Measurements from ENCODE around the gene NCKAP5L.

NCKAP5L gene

GRCh38 chr12:49750027-49750995 lies 77.9 kb downstream of the NCKAP5L start:
- Histone ChIP-seq H3K27me3 (ENCODE audit: insufficient read depth, low read length) (no peaks in the 10 kb centered on the region), H3K4me3 (ENCODE audit: low read depth, low read length) (no peak overlapping the region), H3K27ac (ENCODE audit: low read depth, low read length) (no peak overlapping the region), H3K14ac (ENCODE audit: low read length) (no peak overlapping the region), H4K91ac (ENCODE audit: low read depth, low read length) (no peak overlapping the region), H4K8ac (ENCODE audit: low read depth, low read length) (no peak overlapping the region), H3K9ac (ENCODE audit: low read length) (no peak overlapping the region), H2BK5ac (ENCODE audit: low read depth, low read length, poor library complexity) (no peak overlapping the region), H3K4ac (ENCODE audit: low read depth, low read length) (peak overlapping the region; percentile 94), H3K18ac (ENCODE audit: low read length) (no peak overlapping the region), H2BK12ac (ENCODE audit: low read length) (no peak overlapping the region), H2AFZ (ENCODE audit: insufficient read depth, low read length, poor library complexity) (no peak overlapping the region), H3K4me2 (ENCODE audit: low read length) (no peak overlapping the region), H2AK5ac (ENCODE audit: low read length) (no peak overlapping the region), H3K9me3 (ENCODE audit: insufficient read depth, low read depth, low read length) (no peaks in the 10 kb centered on the region), H2BK120ac (ENCODE audit: insufficient read depth, low read length, poor library complexity) (no peak overlapping the region), H3K79me2 (ENCODE audit: control insufficient read depth, insufficient read depth, low read length, poor library complexity) (peaks cover 15% of the 10 kb centered on the region), H3K36me3 (ENCODE audit: control insufficient read depth in 1 of 2, insufficient read depth in 2 of 2, low read length in 2 of 2) (peaks cover 14 to 17% of the 10 kb centered on the region in 2 experiments), H3K23ac (ENCODE audit: low read length) (no peak overlapping the region), H3K4me1 (ENCODE audit: control insufficient read depth in 1 of 2, insufficient read depth in 2 of 2, low read length in 2 of 2) (no peaks in the 10 kb centered on the region), H4K12ac (ENCODE audit: low read depth, low read length) (no peak overlapping the region), H3K79me1 (ENCODE audit: low read length) (no peaks in the 10 kb centered on the region)
- WGBS (ENCODE audit: extremely low coverage, insufficient coverage, insufficient read length), result no CpG with 5 or more reads among the region's 8 CpGs
- DNase-seq, result peak in 1 of 2 donors; percentile 33

- no peak overlapping the region for H3K14ac ChIP-seq (ENCODE audit: low read length)
- no CpG with 5 or more reads among the region's 3 CpGs for WGBS (ENCODE audit: extremely low coverage, insufficient coverage, insufficient read length)
- no peak overlapping the region for H2AFZ ChIP-seq (ENCODE audit: insufficient read depth, low read length, poor library complexity)
- H2BK120ac ChIP-seq (ENCODE audit: insufficient read depth, low read length, poor library complexity), result no peak overlapping the region
- no peak overlapping the region for H4K8ac ChIP-seq (ENCODE audit: low read depth, low read length)
- H2BK5ac ChIP-seq (ENCODE audit: low read depth, low read length, poor library complexity), result no peak overlapping the region
- peaks cover 20% of the 10 kb centered on the region for H3K79me2 ChIP-seq (ENCODE audit: control insufficient read depth, insufficient read depth, low read length, poor library complexity)
- H3K79me1 ChIP-seq (ENCODE audit: low read length), result no peaks in the 10 kb centered on the region
- no peak for DNase-seq
- no peaks in the 10 kb centered on the region for H3K9me3 ChIP-seq (ENCODE audit: insufficient read depth, low read depth, low read length)
- no peak overlapping the region for H3K18ac ChIP-seq (ENCODE audit: low read length)
- H2BK12ac ChIP-seq (ENCODE audit: low read length), result no peak overlapping the region
- no peak overlapping the region for H3K4me3 ChIP-seq (ENCODE audit: low read depth, low read length)
- no peak overlapping the region for H2AK5ac ChIP-seq (ENCODE audit: low read length)
- no peak overlapping the region for H3K4me2 ChIP-seq (ENCODE audit: low read length)
- no peak overlapping the region for H4K12ac ChIP-seq (ENCODE audit: low read depth, low read length)
- H3K4ac ChIP-seq (ENCODE audit: low read depth, low read length), result peak overlapping the region; percentile 92
- peaks cover 9 to 10% of the 10 kb centered on the region in 2 experiments for H3K36me3 ChIP-seq (ENCODE audit: control insufficient read depth in 1 of 2, insufficient read depth in 2 of 2, low read length in 2 of 2)
- no peak overlapping the region for H3K27ac ChIP-seq (ENCODE audit: low read depth, low read length)
- no peaks in the 10 kb centered on the region for H3K27me3 ChIP-seq (ENCODE audit: insufficient read depth, low read length)
- no peak overlapping the region for H4K91ac ChIP-seq (ENCODE audit: low read depth, low read length)
- H3K23ac ChIP-seq (ENCODE audit: low read length), result no peak overlapping the region
- peaks cover 2 to 5% of the 10 kb centered on the region in 2 experiments for H3K4me1 ChIP-seq (ENCODE audit: control insufficient read depth in 1 of 2, insufficient read depth in 2 of 2, low read length in 2 of 2)
- H3K9ac ChIP-seq (ENCODE audit: low read length), result no peak overlapping the region
Observed at GRCh38 chr12:49748800-49749199, 79.4 kb downstream of the NCKAP5L start.

- Histone ChIP-seq H2BK5ac (ENCODE audit: low read depth, low read length, poor library complexity) (no peak overlapping the region), H3K4me3 (ENCODE audit: low read depth, low read length) (no peak overlapping the region), H3K4me1 (ENCODE audit: control insufficient read depth in 1 of 2, insufficient read depth in 2 of 2, low read length in 2 of 2) (peaks cover 2 to 5% of the 10 kb centered on the region in 2 experiments), H3K79me2 (ENCODE audit: control insufficient read depth, insufficient read depth, low read length, poor library complexity) (peaks cover 21% of the 10 kb centered on the region), H3K14ac (ENCODE audit: low read length) (no peak overlapping the region), H2AFZ (ENCODE audit: insufficient read depth, low read length, poor library complexity) (no peak overlapping the region), H3K4me2 (ENCODE audit: low read length) (no peak overlapping the region), H3K9me3 (ENCODE audit: insufficient read depth, low read depth, low read length) (no peaks in the 10 kb centered on the region), H2BK120ac (ENCODE audit: insufficient read depth, low read length, poor library complexity) (no peak overlapping the region), H3K36me3 (ENCODE audit: control insufficient read depth in 1 of 2, insufficient read depth in 2 of 2, low read length in 2 of 2) (peaks cover 6 to 9% of the 10 kb centered on the region in 2 experiments), H3K9ac (ENCODE audit: low read length) (no peak overlapping the region), H3K27ac (ENCODE audit: low read depth, low read length) (no peak overlapping the region), H2AK5ac (ENCODE audit: low read length) (no peak overlapping the region), H3K4ac (ENCODE audit: low read depth, low read length) (peak overlapping the region; percentile 22), H3K27me3 (ENCODE audit: insufficient read depth, low read length) (no peaks in the 10 kb centered on the region), H4K12ac (ENCODE audit: low read depth, low read length) (no peak overlapping the region), H3K23ac (ENCODE audit: low read length) (no peak overlapping the region), H3K79me1 (ENCODE audit: low read length) (no peaks in the 10 kb centered on the region), H4K8ac (ENCODE audit: low read depth, low read length) (no peak overlapping the region), H3K18ac (ENCODE audit: low read length) (no peak overlapping the region), H2BK12ac (ENCODE audit: low read length) (no peak overlapping the region), H4K91ac (ENCODE audit: low read depth, low read length) (no peak overlapping the region)
- no CpG with 5 or more reads among the region's 1 CpG for WGBS (ENCODE audit: extremely low coverage, insufficient coverage, insufficient read length)
- DNase-seq, result peak in 1 of 2 donors; percentile 54
Observed at GRCh38 chr12:49748306-49748705, 79.9 kb downstream of the NCKAP5L start.

GRCh38 chr12:49744363-49744885 lies 83.8 kb downstream of the NCKAP5L start:
- no peak overlapping the region for H2BK5ac ChIP-seq (ENCODE audit: low read depth, low read length, poor library complexity)
- H3K18ac ChIP-seq (ENCODE audit: low read length), result no peak overlapping the region
- peak overlapping the region; percentile 27 for H3K4me2 ChIP-seq (ENCODE audit: low read length)
- H3K79me2 ChIP-seq (ENCODE audit: control insufficient read depth, insufficient read depth, low read length, poor library complexity), result peaks cover 28% of the 10 kb centered on the region
- H3K14ac ChIP-seq (ENCODE audit: low read length), result no peak overlapping the region
- no peak overlapping the region for H2AK5ac ChIP-seq (ENCODE audit: low read length)
- H2AFZ ChIP-seq (ENCODE audit: insufficient read depth, low read length, poor library complexity), result no peak overlapping the region
- no peak overlapping the region for H2BK120ac ChIP-seq (ENCODE audit: insufficient read depth, low read length, poor library complexity)
- H3K4me1 ChIP-seq (ENCODE audit: control insufficient read depth in 1 of 2, insufficient read depth in 2 of 2, low read length in 2 of 2), result peaks cover 5 to 10% of the 10 kb centered on the region in 2 experiments
- H3K9ac ChIP-seq (ENCODE audit: low read length), result no peak overlapping the region
- WGBS (ENCODE audit: extremely low coverage, insufficient coverage, insufficient read length), result no CpG with 5 or more reads among the region's 3 CpGs
- no peaks in the 10 kb centered on the region for H3K9me3 ChIP-seq (ENCODE audit: insufficient read depth, low read depth, low read length)
- no peak overlapping the region for H3K4me3 ChIP-seq (ENCODE audit: low read depth, low read length)
- H2BK12ac ChIP-seq (ENCODE audit: low read length), result no peak overlapping the region
- no peak overlapping the region for H4K91ac ChIP-seq (ENCODE audit: low read depth, low read length)
- H3K27me3 ChIP-seq (ENCODE audit: insufficient read depth, low read length), result no peaks in the 10 kb centered on the region
- no peak overlapping the region for H3K23ac ChIP-seq (ENCODE audit: low read length)
- no peak overlapping the region for H4K12ac ChIP-seq (ENCODE audit: low read depth, low read length)
- peak in 1 of 2 donors; percentile 59 for DNase-seq
- H4K8ac ChIP-seq (ENCODE audit: low read depth, low read length), result no peak overlapping the region
- H3K36me3 ChIP-seq (ENCODE audit: control insufficient read depth in 1 of 2, insufficient read depth in 2 of 2, low read length in 2 of 2), result peaks cover 0 to 3% of the 10 kb centered on the region in 2 experiments
- H3K27ac ChIP-seq (ENCODE audit: low read depth, low read length), result no peak overlapping the region
- peak overlapping the region; percentile 28 for H3K4ac ChIP-seq (ENCODE audit: low read depth, low read length)
- peaks cover 6% of the 10 kb centered on the region for H3K79me1 ChIP-seq (ENCODE audit: low read length)
